ENCODE data around the gene PUSL1.

The PUSL1 gene

DNA sequence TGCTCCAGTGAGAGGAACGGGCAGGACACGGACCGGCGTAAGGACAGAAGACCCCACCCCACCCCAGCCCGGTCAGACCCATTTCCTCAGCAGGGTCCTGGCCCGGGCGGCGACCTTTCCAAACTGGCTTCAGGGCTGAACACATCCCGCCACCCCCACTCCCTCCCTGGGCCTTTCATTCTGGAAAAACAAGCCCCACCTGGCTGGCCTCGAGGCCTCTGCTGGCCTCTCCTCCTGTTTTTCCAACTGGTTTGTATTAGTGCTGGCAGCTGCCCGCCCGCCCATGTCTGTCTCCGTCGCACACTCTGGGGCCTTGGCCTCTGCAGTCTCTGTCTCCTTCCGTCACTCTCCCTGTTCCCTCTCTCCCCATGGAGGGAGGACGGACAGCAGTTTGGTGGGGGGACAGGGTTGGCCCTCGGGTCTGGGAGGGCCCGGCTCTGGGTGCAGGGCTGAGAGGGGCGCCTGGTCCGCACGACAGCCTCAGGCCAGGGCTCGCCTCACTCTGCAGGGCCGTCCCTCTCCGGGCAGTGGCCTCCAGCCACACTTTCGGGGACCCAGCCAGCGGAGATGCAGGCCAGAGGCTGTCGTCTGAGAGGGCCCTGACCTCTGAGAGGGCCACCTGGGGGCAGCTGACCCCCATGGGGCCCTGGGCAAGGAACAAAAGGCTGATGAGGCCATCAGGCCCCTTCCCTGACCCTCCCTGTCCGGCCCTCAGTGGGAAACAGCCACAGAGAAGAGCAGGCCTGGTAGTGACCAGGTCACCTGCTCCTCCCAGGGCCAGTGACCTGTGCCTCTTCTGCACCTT is 51.5 kb downstream of the PUSL1 start:
- TF ChIP-seq, protein P1, sequence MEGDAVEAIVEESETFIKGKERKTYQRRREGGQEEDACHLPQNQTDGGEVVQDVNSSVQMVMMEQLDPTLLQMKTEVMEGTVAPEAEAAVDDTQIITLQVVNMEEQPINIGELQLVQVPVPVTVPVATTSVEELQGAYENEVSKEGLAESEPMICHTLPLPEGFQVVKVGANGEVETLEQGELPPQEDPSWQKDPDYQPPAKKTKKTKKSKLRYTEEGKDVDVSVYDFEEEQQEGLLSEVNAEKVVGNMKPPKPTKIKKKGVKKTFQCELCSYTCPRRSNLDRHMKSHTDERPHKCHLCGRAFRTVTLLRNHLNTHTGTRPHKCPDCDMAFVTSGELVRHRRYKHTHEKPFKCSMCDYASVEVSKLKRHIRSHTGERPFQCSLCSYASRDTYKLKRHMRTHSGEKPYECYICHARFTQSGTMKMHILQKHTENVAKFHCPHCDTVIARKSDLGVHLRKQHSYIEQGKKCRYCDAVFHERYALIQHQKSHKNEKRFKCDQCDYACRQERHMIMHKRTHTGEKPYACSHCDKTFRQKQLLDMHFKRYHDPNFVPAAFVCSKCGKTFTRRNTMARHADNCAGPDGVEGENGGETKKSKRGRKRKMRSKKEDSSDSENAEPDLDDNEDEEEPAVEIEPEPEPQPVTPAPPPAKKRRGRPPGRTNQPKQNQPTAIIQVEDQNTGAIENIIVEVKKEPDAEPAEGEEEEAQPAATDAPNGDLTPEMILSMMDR (IDR thresholded peaks at IDR 0.05; ENCODE audit: control insufficient read depth, extremely low read depth, insufficient read depth), result no peak
- no peak for DNase-seq (ENCODE audit: low read depth)
- no peak overlapping the region for H3K4me3 ChIP-seq (ENCODE audit: low read depth, low read length)

DNA sequence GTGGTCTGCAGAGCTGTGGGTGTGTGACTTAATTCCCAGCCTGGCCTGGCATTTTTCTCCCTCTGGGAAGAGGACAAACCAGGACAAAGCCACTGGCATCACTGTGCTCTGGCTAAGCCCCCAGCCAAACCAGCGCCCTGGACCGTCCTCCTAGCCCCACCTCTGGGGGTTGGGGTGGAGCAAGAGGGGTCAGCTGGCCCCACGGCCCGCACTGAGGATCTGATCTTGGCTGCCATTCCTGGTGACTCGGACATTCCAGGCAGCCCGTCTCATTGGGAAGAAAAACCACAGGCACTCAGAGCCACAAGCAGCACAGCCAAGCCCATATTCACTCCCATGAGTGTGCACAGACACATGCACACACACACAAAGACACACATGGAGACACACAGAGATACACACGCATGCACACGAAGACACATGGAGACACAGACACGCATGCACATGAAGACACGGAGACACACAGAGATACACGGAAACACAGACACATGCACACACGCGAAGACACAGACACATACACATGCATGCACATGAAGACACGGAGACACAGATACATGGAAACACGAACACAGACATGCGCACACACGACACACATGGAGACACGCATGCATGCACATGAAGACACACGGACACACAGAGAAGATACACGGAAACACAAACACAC is 52.2 kb downstream of the PUSL1 start:
- H3K4me3 ChIP-seq (ENCODE audit: low read depth, low read length), result no peak overlapping the region
- DNase-seq (ENCODE audit: low read depth), result no peak
- TF ChIP-seq, protein P1 (IDR thresholded peaks at IDR 0.05; ENCODE audit: control insufficient read depth, extremely low read depth, insufficient read depth), result no peak

All from LNCaP clone FGC (cell line).